Activated CD4-positive, alpha-beta T cell treated with anti-CD3 and anti-CD28 coated beads for 48 hours (primary cell): ENCODE data around the gene MYADML2.
"Not testable (repeated sequence)": the region's sequence is repeated elsewhere in the genome, so short reads cannot be mapped to it uniquely, and the experiment has no call there.

Experiments used
- DNase-seq: peaks from one replicate; pipeline ENCODE4 v3.0.0-alpha.2; 2020

The MYADML2 gene

DNA sequence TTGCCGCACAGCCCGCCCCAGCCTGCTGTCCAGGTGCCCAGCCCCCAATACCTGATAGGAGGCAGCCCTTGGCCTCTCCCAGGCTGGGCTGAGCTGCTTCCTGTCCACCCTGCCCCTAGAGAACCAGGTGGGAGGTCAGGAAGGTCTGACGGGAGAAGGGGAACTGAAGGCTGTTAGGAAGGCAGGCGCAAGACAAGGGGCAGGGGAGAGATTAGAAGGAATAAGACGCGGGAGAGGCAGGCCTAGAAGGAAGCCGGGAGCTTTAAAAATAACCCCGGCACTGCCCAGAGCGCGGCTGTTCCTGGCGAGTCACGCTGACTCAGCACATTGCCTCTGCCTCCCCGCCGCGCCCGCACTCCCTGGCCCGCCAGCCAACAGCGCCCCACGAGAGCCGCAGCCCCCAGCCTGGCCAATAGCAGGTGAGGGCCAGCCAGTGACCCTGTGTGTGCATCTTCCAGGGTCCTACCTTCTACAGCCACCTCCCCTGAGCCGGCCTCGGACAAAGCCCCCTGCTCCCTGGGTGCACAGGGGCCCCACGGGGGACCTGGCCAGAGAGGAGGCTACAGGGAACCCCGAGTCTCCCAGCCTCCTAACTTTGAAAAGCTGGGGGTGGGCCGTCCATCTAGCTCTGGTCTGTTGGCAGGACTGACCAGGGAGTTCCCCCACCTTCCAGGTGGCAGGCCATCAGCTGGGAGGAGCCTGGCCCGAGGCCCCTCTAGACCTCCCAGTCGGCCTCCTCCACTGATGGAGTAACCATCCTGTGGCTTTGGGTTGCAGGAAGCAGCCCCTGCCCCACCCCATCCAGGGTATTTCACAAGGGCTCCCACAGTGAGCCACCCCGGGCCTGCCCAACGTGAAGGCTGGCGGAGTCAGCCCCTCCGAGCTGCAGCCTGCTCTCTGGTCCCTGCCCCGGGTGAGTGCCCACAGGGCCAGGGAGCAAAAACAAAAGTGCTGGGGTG lies 23.5 kb downstream of the MYADML2 start:
- no peak for DNase-seq

DNA sequence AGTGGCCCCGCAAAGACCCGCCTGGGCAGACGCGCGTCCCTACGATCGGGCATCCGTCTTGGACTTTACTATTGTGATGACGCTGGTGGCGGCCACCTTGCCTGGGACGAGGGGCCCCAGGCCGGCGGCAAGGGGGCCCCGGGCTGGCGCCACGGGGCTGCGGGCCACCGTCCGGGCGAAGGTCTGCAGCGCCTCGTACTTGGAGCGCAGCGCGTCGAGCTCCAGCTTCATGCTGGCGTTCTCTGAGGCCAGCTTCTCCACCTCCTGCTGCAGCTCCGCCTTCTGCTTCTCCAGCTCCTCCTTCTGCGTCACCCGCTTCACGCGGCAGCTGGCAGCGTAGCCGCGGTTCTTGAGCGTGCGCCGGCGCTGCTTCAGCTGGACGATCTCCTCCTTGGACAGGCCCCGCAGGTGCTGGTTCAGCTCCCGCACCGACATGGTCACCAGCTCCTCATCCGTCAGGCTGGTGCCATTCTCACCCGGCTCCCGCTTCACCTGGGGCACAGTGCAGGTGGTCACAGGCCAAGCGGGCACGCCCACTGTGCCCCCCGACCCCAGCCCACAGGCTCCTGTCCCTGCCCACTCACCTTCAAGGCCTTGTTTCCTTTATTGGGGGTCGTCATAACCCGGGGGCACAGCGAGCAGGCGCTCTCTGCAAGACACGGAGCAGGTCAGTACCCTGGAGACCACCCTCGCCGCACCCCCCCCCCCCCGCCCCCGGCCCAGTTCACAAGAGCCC lies 24.3 kb downstream of the MYADML2 start:
- no peak for DNase-seq

DNA sequence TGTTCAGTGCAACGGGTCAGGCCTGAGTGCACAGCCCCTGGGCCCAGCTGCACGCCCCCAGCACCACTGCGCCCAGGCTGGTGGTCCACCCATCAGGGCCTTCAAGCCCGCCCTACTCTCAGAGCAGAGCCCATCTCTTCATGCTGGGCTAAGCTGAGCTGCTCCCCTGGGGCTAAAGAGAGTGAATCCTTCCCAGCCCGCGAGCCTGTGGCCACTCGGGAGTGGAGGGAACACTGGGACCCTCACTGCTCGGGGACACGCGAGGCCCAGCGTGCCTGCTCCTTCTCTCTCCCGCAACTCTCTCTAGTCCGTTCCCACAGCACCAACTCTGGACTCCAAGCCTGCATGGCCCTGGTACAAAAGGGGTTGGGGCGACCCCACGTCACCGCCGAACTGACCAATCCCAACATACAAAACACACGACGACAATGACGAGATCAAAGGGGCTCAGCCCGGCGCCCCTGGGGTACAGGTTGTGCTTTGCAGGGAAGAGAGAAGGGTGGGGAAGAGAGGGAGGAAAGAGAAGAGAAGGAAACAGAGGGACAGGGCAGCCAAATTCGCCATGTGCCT lies 25.0 kb downstream of the MYADML2 start:
- DNase-seq: no peak

DNA sequence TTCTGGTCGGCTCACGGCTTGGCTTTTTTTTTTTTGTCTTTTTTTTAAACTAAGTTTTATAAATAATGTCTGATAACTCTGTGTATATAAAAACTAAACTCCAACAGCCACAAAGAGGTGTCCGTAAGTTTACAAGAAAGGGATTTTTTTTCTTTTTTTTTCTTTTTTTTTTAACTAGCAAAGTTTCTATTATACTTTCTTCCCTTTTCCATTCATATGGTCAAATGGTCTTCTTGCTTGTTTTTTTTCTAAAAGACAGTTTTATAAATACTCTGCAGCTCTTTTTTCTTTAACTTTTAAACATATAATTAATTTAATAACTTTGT lies 25.5 kb downstream of the MYADML2 start:
- no peak for DNase-seq

DNA sequence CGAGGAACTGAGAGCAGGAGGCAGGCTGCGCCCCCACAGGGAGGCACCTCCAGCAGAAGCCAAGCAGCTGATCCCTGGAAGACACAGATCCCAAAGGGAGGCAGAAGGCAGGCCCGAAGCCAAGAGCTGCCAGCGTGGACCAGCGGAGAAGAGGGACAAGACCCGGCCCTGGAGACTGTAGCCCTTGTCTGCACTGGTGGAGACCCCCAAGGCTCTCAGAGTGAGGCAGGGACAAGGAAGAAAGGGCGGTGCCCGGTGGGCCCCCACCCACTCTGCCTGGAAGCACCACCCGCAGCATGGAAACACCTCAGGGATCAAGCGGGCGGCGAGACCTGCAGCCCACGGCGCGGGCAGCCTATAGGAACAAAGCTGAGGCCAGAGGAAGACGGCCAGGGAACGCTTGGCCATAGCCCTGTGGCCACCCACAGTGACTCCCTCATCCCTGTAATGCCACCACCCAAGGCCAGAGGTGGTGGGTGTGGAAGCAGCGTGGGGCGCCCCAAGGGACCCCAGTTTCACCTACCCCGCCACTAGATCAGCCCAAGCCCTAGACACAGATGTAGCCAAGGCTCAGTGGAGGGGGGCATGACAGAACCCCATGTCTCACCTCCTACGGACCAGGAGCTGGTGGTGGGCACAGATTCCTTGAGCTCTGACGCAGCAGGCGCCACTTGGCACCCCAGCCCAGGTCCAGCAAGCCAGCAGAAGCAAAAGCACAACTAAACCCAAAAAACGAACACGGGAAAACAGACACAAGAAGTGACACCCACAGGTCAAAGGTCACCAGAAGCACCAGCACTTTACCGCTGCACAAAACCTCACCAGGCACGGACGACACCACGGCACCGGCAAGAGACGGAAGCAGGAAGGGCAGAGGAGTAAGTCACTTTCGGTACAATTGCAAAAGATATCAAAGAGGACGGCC lies 26.2 kb downstream of the MYADML2 start:
- no peak for DNase-seq

DNA sequence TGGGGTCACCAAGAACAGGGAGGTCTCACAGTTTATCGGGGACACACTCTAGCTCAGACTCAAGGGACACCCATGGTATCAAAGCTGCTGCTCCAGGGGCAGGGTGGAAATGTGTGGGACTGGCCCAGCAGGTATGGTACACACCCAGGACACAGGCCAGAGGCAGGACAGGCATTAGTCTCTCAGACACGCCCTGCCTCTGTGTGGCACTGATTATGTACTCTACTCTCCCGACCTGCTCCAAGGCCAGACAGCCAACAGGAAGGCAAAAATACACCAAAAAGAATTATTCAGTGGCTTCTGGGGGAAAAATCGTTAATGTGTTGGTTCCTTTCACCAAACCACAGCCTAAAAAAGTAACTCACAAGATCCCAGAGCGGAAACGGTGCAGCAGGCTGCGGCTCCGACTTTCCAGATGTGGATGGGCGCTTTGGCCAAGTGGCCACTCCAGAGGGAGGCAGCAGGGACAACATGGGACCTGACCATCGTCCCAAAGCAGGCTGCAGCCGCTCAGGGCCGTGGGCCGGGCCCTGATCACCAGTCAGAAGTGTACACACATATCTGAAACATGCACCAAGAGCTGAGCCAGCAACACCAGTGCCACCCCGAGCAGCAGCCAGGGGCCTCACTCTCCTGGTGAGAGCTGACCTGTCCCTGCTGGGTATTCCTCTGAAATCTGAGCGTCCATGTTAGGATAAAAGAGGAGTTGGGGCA lies 28.0 kb downstream of the MYADML2 start:
- DNase-seq: no peak

DNA sequence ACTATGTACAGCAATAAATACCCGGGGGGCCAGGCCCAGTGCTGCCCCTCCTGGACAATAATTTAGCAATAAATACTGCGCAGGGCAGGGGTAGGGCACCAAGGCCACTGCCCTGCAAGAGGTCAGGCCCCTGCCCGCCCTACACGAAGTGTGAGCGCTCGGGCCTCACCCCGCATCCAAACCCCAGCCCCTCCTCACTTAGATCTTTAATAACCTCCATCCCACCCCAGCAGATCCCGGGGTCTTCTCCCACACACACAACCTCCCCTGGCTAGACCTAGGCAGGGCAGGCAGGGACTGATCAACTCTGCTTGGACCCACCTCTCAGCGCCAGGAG lies 28.7 kb downstream of the MYADML2 start:
- DNase-seq: not testable (repeated sequence)

DNA sequence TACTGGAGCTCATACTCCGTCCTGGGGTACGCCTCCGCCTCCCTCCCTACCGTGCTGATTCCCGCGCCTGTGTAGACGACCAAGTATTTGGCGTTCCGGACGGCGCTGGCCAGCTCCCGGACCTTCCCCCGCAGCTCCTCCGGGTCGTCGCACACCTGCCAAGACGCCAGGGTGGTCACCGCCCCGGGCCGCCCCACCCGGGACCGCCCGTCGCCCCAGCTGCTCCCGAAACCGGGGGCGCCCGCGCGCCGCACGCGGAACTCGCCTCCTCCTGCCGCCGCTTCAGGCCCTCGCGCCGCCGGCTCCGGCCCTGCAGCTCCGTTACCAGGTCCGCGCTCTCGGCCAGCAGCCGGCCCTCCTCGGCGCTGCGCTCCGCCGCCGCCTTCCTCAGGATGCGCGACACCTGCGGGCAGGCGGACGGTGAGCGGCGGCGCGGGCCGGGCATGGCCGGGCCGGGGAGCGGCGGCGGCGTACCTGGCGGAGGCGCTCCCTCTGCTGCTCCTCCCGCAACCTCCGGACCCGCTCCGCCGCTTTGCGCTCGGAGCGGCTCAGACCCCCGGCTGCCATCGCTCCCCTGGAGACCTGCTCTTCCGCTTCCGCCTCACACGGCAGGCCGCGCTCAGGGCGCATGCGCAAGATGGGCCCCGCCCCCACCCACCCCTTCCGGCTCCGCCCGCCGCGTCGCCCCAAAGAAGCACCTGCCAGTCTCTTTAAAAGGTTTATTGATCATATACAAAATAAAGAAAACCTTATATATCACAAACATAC lies 29.3 kb downstream of the MYADML2 start, which contains the start of gene SIRT7:
Gene SIRT7, minus strand, starts transcription at position 612 of the 768 bp plus-strand sequence. Its CDS starts 45 bp downstream, at position 567.
- peak; percentile 85 for DNase-seq

DNA sequence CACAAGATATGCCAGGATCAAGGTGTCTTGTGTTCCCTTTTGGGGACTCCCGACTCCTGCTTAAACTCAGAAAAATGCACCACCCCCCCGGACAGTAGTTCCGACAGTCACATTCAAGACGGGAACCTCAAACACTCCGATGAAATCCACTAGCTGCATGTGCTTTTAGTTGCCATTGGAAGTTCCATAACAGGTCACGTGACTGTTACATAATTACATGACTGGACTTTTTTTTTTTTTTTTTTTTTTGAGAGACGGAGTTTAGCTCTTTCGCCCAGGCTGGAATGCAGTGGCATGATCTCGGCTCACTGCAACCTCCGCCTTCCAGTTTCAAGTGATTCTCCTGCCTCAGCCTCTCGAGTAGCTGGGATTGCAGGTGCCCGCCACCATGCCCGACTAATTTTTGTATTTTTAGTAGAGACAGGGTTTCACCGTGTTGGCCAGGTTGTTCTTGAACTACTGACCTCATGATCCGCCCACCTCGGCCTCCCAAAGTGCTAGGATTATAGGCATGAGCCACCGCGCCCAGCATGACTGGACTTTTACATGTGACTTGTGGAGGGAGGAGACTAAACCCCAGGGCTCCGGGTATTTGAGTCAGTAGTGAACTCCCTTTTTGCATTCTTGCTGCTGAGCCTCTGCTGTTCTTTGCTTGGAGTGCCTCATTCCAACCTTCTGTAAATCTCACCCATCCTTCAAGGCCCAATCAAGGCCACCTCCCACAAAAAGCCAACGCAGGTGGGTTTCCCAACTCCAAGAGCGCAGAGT lies 30.6 kb downstream of the MYADML2 start:
- peak; percentile 42 for DNase-seq

DNA sequence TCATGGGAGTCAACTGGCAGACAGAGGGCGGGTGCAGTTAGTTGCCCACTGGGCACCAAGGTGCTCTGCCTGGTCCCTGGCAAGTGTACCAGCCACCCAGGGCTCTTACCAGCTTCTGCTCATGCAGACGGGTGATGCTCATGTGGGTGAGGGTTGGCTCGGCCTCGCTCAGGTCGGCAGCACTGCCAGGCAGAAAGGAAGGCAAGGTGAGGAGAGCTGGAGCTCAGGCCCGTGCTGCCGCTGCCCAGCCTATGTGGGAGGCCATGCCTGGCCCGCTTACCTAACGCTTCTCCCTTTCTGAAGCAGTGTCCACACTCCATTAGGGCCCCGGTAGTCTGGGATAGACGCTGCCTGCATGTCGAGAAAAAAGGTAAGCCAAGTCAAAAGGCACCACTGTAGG lies 31.7 kb downstream of the MYADML2 start:
- no peak for DNase-seq

DNA sequence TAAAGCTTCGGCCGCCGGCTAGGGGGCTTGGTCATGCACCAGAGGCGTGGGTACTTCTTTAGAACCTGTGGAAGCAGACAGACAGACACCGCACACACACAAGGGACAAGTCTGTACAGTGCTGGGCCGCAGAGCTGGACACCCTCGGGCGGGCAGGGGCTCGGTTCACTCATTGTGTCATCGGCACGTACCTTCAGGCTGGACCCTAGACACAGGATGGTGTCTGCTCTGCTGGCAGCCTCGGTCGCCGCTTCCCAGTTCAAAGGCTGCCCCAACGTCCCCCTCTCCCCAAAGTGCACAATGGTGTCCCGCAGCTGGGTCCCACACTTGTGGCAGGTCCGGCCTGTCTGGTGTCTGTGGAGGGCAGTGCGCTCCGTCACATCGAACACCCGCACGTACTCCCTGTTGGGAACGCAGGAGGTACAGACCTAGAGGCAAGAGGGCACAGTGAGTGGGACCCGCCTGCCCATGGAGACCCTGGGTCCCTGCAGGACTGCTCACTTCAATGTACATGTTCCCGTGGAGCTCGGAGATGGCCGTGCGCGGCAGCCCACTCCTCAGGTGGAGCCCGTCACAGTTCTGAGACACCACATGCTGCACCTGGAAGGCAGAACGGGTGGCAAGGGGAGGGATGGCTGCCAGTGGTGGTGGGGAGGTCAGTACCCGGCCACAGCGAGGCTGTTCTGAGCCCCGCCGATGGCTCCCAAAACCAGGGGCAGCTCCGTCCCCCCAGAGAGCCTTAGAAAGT lies 32.8 kb downstream of the MYADML2 start:
- DNase-seq: no peak

DNA sequence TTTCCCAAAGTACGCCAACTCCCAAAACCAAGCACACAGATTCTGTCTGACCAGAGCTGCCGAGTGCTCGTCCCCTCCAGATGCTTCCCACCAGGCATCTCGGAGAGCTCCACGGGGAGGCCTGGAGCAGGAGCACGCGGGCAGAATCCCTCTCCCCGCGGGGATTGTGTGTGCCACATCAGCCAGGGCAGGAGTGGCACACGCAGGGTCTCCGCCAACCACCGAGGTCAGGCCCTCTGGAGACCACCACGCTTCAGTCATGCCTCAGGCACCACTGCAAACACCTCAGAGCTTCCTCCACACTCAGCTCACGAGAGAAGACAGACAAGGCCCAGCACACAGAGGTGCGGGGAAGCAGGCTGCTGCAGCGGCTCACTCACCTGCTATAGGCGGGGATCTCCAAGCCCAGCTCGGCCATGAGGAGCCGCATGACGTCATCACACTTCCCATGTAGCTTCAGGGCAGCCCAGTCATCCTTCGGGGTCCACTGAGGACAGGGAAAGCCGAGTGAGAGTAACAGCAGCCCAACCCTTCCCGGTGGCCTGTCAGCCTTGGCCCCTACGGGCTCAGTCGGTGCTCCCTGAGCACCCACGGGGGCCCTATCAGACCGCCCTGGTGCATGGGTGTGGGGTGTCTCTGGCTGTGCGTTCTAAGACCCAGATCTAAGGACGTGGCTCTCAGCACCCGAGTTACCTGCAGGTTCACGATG lies 33.5 kb downstream of the MYADML2 start:
- DNase-seq: no peak

DNA sequence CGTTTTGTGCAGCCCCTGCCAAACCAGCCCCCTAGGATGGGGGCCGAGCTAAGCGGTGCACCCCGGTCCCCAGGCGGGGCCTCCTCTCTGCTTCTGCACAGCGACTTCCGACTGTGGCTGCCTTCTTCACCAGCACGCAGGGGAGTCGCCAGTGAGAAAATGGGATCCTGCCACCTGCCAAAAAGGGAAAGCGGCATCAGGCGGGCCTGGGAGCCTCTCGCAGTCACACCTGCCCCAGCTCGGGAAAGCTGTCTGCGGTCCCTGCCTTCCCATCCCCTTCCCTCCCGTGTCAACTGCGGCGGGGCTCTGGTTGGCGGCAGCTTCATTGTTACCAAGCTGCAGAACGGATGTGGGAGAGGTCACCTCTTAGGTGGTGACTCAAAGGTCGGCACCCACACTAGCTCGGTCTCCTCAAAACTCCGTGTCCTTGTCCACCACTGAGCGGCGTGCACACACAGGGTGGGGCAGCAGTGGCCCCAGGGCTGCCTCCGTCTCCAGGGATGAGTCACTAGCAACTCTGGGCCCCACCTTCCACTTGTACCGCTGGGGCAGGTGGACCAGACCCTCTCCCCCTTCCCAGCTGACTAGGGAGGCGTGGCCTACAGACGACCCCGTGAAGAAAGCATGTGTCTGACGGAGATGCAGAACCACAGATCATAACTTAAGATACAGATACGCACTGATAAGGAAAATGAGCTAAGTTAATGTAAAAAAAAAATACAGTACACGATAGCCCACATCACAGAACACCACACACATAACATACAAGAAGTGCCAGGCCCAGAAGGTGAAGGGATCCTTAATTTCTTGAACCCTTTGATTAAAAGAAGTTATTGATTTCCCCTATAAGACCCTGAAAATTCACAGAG lies 34.4 kb downstream of the MYADML2 start:
- DNase-seq: no peak

DNA sequence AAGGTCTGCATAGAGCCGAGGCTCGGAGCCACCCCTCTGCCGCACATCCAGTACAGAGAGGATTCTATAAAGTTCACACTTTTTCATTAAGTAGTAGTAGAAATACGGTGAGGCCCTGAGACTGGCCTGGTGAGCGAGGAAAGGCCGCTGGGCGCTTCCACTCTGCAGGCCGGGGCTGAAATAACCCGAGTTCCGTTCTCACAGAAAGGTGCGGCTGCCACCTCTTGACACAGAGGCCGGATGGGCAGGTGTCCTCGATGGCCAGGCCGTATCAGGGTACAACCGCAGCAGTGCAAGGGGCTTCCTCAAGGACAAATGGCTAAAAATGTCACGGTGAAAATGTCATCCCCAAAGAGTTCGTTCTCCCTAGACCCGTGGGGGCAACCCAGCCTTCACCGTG lies 35.1 kb downstream of the MYADML2 start:
- DNase-seq: no peak

DNA sequence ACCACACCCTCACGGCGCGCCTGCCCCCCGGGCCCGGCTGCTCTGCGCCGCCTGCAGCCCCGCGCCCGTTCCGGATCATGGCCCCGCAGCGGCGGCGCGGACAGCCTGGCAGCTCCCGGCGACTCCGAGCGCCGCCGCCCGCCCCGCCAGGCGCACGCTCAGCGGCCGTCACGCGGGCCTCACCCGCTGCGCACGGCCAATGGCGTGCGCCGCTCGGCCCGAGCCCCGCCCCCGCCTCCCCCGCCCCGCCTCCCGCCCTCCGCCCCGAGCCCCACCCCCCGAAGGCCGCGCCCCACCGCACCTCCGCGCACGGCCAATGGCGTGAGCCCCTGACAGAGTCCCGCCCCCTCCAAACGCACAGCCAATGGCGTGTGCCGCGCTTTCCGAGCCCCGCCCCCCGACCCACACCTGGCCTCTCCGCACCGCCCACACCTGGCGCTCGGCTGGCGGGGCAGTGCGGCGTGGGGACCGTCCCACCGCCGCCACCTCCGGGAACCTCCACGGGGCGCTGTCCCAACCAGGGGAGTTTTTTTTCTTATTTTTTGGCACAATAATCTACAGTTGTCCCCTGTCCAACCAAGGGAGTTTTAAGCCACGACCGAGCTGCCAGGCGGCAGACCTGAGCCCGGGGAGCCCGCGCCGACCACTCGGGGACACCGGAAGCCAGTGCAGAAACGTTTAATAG lies 35.6 kb downstream of the MYADML2 start, which contains the start of gene PCYT2:
Gene PCYT2, minus strand, starts transcription at position 123 of the 685 bp plus-strand sequence. Its CDS starts 44 bp downstream, at position 79.
- DNase-seq: peak; percentile 96

DNA sequence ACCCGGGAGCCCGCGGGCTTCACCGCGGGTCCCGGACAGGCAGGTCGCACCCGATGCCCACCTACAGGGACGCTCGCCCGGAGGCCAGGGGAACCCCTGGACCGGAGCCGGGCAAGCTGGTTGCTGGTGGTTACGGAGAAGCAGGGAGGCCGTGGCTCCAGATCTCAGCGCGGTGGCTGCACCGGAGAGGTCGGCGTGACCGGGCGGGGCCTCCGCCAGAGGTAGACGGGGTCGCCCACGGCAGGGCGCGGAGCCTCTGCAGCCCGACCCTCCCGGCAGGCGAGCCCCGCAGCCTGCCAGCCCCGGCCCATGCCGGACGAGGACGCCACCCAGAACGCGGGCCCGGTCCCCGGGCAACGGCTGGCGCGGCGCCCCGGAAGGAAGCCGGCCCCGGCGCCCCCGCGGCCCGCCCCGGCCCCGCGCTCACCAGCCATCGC lies 36.2 kb downstream of the MYADML2 start:
- DNase-seq: peak; percentile 36
